GM19463 (cell line): Measurements from ENCODE around the gene FRRS1L.
"Not testable (repeated sequence)": the region's sequence is repeated elsewhere in the genome, so short reads cannot be mapped to it uniquely, and the experiment has no call there.

Experiments used
- ATAC-seq: cut with Tn5 transposase; IDR thresholded peaks from one replicate; pipeline ENCODE4 v1.9.1; 2021; ENCODE audit warnings: mild to moderate bottlenecking, moderate library complexity; ENCODE audit not compliant: unreplicated experiment

FRRS1L gene

DNA sequence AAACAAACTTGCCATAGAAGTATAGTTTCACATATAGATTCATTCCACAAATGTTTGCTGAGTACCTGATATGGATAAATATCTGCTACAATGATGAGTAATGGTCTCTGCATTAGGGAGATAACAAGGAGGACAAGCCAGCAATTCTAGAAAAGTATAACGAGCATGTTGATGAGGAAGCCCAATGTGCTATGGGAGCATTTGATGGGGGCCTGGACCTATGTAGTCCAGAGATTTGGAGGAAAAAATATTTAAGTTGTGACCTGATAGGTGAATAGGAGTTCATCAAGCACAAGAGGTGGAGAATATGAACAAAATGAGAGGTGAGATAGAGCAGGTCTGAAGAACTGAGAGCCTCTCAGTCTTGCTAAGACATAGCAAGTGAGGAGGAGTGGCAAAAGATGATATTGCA, 32.9 kb downstream of the FRRS1L start:
- no peak for ATAC-seq

DNA sequence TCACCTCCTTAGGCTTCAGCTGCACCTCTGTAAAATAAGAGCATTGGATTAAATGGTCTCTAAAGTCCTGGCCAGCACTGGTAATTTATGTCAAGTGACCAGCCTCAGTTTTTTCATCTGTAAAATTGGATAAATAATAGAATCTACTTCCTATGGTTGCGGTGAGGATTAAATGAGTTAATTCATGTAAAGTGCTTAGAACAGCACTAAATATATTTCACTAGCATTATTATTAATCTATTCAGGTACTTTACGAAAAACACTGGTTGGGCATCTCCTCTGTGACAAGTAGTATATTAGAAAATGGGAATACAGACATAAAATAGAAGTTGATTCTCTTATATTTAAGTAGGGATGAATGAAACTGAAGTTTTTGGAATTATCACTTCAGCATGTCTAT, 33.5 kb downstream of the FRRS1L start:
- no peak for ATAC-seq

DNA sequence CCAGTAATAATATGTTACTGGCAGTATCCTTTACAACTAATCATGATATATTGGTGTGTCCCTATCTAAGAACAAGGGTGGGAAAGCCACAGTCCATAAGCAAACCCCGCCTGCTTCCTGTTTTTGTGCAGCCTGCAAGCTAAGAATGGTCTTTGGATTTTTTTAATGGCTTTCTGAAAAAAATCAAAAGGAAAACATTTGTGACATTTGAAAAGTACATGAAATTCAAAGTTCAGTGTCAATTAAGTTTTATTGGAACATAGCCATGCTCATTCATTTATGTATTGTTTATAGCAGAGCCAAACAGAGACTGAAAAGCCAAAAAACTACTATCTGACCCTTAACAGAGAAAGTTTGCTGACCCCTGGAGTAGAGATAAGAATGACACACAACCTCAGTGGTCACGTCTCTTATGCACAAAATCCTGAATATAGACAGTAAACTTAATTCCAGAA, 34.5 kb downstream of the FRRS1L start:
- no peak for ATAC-seq

GRCh38 chr9:109129470-109130197, 37.4 kb downstream of the FRRS1L start:
- no peak for ATAC-seq

GRCh38 chr9:109126671-109127070, 40.4 kb downstream of the FRRS1L start:
- ATAC-seq, result not testable (repeated sequence)

DNA sequence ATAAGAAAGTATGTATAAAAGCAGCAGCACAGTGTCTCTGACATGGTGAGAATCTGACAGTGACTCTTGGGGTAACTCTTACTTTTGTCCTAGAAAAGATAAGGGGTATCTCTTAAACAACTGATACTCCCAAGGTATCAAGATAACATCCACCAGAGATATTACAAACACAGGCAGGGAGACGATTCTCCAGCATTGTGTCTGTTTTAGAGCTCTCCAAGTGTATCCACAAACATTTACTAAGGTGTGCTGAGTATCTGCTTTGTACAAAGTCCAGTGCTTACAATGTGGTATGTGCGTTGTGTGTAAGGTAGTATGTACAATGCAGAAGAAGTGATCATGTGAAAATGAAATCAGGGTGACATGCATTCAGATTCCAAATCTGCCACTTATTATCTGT, 42.9 kb downstream of the FRRS1L start:
- ATAC-seq, result no peak

DNA sequence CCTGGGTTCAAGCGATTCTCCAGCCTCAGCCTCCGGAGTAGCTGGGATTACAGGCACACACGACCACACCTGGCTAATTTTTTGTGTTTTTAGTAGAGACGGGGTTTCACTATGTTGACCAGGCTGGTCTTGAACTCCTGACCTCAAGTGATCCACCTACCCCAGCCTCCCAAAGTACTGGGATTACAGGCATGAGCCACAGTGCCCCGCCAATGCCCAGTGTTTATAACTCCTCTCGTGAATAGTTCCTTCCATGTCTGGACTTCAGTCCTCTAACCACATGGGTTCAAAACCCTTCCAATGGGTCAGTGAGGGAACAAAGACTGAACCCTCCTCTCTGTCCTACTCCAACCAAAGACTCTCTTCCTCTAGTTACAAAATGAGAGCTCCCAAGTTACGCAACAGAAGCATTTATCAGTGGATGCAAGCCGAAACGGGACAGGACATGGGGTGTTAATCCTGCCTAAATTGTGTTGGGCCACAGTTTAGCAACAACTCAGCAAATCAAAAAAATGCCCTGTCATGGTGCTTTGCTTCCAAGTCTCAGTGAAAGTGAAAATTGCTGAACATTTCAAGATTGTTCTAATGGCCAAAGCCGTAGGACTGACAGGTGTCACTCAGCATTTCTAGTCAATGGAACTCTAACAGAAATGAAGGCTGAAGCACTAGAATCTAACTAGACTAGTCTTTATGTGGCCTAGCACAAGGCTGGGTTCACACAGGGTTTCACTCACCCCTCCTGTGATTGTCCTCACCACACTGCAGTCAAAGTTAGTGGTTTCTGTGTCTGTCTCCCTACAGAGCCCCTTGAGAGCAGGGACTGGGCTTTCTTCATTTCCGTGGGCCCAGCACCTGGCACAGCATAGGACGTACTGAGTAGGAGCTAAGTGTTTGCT, 44.1 kb downstream of the FRRS1L start:
- peak; percentile 21 for ATAC-seq

GRCh38 chr9:109121232-109121796, 45.7 kb downstream of the FRRS1L start:
- ATAC-seq, result no peak

- ATAC-seq, result no peak
These were observed 46.8 kb downstream of the FRRS1L start for GRCh38 chr9:109120204-109120789.

DNA sequence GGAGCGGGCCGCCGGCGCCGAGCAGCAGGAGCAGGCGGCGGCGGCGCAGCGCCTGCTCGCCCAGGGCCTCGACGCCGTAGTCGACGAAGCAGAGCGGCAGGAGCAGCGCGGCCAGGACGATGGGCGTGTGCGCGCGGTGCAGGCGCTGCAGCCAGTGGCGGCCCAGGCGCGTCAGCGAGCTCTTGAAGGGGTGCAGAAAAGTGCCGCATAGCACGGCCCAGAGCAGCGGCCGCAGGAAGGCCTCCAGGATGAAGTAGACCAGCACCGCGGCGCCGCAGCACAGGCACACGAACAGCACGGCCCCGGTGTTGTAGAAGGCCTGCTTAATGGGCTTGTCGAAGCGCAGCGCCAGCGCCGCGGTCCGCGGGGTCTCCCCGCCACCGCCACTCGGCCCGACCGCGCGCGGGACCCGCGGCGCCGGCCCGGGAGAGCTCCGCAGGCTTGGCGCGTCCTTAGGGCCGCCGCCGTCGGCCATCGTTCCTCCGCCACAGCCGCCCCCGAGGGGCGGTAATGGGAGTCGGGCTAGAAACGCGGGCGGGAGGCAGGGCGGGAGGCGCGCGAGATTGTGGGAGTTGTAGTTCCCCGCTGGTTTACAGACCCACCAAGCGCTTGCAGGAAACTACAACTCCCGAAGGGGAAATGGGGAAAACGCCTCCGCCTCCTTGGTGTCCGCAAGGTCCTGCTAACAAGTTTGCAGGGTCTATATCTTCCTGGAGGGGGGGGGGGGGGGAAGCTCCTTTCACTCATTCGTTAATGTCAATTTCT, 47.4 kb downstream of the FRRS1L start, which contains the start of gene TMEM245:
Gene TMEM245, minus strand, starts transcription at position 509 of the 765 bp plus-strand sequence. Its CDS starts 34 bp downstream, at position 475.
- ATAC-seq, result peak; percentile 88

- ATAC-seq, result no peak
These were observed 48.1 kb downstream of the FRRS1L start for GRCh38 chr9:109118808-109119438.

DNA sequence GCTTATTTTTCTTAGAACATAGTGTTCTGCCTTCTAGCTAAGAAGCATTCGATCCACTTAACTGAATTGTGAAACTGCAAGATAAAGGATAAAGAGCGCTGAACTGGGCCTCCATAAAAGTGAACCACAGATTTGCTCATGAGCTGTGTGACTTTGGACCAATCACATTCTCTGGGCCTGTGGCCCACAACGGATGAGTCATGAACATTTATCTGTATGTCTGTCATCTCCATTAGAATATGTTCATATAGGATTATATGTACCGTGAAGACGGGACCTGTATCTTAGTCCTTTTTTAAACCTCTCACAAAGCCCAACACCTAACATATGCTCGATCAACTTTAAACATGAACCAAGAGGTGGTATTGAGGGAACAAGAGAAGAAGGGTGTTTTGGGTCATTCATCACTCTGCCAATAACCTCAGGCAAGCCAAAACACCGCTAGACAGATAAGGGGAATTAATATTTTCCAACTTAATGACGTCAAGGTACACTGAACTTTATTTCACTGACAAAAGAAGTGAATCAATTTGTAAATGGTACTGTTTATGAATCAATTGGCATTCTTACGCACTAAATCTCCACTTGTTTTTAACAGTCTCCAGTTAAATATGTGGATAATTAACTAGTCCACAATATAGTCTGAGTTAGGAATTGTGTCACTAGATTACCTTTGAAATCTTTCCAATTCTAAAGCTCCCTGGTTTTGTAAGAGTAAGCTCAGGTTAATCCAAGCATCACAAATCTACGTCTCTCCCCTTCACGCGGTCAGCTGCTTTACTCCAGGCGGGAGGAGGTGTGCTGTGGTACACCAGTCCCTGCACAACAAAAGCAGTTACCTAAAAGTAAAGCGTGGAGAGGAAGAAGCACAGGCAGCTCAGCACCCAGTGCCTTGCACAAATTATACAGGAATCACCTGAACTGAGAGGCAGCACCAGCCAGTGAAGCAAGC, 48.9 kb downstream of the FRRS1L start:
- ATAC-seq, result no peak

DNA sequence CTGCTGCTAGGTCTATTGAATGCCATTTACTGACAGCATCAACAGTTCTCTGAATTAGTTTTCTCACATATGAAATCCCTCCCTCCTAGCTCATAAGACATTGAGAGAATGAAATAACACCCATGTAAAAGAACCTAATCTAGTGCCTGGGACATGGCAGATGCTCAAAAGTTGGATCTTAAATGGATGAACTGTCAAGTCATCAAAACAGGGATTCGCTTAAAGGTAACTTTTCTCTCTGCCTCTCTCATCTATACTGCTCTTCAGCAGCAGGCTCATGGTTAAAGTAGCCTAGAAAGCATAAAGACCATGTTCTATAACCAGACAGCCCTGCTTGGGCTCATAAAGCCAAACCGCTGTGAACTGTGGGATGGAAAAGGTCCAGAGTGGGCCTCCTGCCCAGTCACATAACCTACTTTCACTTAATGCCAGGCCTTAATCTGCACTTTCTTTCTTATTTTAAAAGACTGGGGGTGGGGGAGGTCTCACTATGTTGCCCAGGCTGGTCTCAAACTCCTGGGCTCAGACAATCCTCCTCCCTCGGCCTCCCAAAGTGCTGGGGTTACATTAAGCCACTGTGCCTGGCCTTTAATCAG, 51.0 kb downstream of the FRRS1L start:
- no peak for ATAC-seq

GRCh38 chr9:109114670-109115069, 52.4 kb downstream of the FRRS1L start:
- ATAC-seq, result no peak

DNA sequence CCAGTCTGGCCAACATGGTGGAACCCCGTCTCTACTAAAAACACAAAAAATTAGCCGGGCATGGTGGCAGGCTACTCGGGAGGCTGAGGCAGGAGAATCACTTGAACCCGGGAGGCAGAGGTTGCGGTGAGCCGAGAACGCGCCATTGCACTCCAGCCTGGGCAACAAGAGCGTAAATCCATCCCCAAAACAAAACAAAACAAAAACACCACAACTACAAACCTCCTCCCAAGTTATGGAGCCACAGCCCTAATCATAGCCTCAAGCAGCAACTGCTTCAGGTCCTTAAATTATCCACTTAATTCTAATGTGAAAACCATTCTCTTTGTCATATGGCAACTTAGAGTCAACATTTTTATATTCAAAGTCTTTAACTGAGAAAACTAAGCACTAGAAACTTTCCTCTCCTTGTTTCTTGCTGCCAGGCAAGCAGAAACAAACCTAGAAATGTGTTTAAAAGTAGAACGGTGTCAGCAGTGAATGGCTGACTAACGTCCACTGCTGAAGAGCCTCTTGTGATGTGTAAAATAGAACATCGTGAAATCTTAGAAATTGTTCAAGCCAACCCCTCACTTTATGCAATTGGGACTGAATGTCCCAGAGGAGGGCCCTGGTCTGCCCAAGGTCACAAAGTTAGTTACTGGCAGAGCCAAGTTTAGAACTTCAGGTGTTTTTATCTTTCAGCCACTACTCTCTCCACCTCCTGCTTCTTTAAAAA, 53.0 kb downstream of the FRRS1L start:
- no peak for ATAC-seq

DNA sequence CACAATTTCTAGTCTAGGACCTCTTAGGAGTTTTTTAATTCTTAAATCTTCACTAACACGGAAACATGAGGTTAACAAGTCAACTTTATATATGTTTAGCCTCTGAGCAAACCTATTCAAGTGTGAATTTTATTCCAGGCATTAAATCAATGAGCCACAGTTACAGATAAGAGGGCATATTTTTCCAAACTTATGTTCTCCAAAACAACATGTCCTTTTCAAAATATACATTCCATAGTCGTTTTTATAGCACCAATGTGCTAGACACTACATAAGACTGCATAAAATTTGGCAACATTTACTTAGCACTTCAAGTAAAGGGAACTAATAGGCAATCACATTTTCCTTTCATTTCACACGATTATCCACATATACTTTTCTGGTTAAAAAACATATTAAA, 53.8 kb downstream of the FRRS1L start:
- no peak for ATAC-seq

DNA sequence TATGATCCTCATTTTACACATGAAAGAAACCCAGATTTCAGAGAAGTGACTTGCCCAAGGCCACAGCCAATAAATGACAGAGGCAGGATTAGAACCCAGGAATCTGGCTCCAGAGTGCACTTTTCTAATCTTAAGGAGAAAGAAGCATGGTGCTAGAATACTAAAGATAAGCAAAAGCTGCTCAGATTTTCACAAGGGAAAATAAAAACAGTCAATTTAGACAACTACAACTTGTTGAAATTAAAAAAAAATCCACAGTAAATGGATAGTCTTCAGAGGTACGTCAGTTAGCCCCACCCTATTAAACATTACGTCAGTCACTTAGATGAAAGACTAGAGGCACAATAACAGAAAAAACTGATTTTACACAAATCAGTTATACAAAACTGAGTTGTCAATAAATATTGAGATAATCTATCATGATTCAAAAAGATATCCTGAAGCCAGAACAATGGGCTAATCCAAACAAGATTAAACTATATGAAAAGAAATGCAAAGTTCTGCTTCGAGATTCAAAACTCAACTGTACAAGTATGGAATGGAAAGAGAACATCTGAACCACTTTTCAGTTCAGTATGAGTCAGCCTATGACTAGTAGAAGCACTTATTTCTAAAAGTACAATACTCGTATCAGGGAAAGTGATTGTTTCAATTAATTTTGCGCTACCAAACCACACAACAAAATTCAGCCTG, 56.6 kb downstream of the FRRS1L start:
- peak; percentile 78 for ATAC-seq
